Measurements from ENCODE around the gene ADAMTSL1. TPM values are rescaled to one million over a fixed set of nuclear protein-coding genes. Genes with fewer than 3 reads are reported as not detected.

Gene ADAMTSL1
- total and polyA plus RNA-seq, 4 donors = 0.31 to 3.4 (median 1.9) TPM

- no peak for DNase-seq (ENCODE audit: low spot score)
- Histone ChIP-seq H3K4me1 (ENCODE audit: control insufficient read depth in 4 of 4, insufficient read depth in 4 of 4, low read length in 3 of 4) (peaks cover 2 to 15% (median 10%) of the 10 kb centered on the region in 4 donors), H3K4me3 (ENCODE audit: low read depth in 1 of 3, low read length in 3 of 3) (no peak overlapping the region), H3K36me3 (ENCODE audit: control insufficient read depth in 4 of 4, insufficient read depth in 3 of 4, low read depth in 1 of 4, low read length in 3 of 4) (no peaks in the 10 kb centered on the region), H3K9me3 (ENCODE audit: control insufficient read depth in 4 of 4, low read length in 3 of 4) (no peaks in the 10 kb centered on the region), H3K9ac (ENCODE audit: low read depth in 1 of 2, low read length in 2 of 2) (no peak overlapping the region), H3K27ac (ENCODE audit: low read depth in 1 of 2, low read length in 2 of 2) (no peak overlapping the region), H3K27me3 (ENCODE audit: control insufficient read depth in 4 of 4, insufficient read depth in 4 of 4, low read length in 3 of 4) (no peaks in the 10 kb centered on the region)
- TF ChIP-seq ATF3 (IDR thresholded peaks at IDR 0.05) (no peak), FOXA1 (IDR thresholded peaks at IDR 0.05) (no peak), MAX (IDR thresholded peaks at IDR 0.05) (no peak), ZBTB33 (IDR thresholded peaks at IDR 0.05) (no peak), NR2F2 (IDR thresholded peaks at IDR 0.05) (no peak), EGR1 (IDR thresholded peaks at IDR 0.05; ENCODE audit: low read depth in 2 of 2) (no peak), HNF4G (IDR thresholded peaks at IDR 0.05) (no peak), FOXA2 (IDR thresholded peaks at IDR 0.05) (no peak), REST (IDR thresholded peaks at IDR 0.05) (no peak), SP1 (IDR thresholded peaks at IDR 0.05) (no peak), YY1 (IDR thresholded peaks at IDR 0.05) (no peak), TAF1 (conservative IDR thresholded peaks at IDR 0.05) (no peak), RXRA (IDR thresholded peaks at IDR 0.05) (no peak), RAD21 (IDR thresholded peaks at IDR 0.05) (no peak), HNF4A (conservative IDR thresholded peaks at IDR 0.05) (no peak), GABPA (IDR thresholded peaks at IDR 0.05 in 1 of 2, conservative IDR thresholded peaks at IDR 0.05 in 1 of 2) (no peak), CTCF (IDR thresholded peaks at IDR 0.05; ENCODE audit: low read depth, low read length, missing input control) (no peak), JUND (IDR thresholded peaks at IDR 0.05) (no peak)
These were observed 40.3 kb upstream of the ADAMTSL1 start for GRCh38 chr9:18433620-18434019.
